Fibroblast of the aortic adventitia (primary cell): Measurements from ENCODE around the gene ZCWPW2. TPM values are rescaled to one million over a fixed set of nuclear protein-coding genes. Genes with fewer than 3 reads are reported as not detected.

Experiments used
- DNase-seq: peaks from one replicate; pipeline ENCODE4 v3.0.0-alpha.2; 2010; ENCODE audit warnings: low read depth
- H3K4me3 ChIP-seq: 2 replicates; pipeline ENCODE4 v1.5.1; 2011; ENCODE audit warnings: low read depth, mild to moderate bottlenecking, control low read depth, low read length, moderate library complexity
- CTCF ChIP-seq: IDR thresholded peaks from 2 replicates; pipeline ENCODE4 v1.5.1; 2011; ENCODE audit warnings: mild to moderate bottlenecking, low read length, control low read depth, inconsistent platforms; ENCODE audit not compliant: insufficient read depth
- total RNA-seq: library from RNA; depleted of rRNA; stranded (reverse); fragments of >200 nt; gene quantifications from 2 replicates; pipeline ENCODE4 v1.2.3, GENCODE V29; 2012; ENCODE audit warnings: low replicate concordance

ZCWPW2 gene
- total RNA-seq, 1 donor: 1.2 TPM

DNA sequence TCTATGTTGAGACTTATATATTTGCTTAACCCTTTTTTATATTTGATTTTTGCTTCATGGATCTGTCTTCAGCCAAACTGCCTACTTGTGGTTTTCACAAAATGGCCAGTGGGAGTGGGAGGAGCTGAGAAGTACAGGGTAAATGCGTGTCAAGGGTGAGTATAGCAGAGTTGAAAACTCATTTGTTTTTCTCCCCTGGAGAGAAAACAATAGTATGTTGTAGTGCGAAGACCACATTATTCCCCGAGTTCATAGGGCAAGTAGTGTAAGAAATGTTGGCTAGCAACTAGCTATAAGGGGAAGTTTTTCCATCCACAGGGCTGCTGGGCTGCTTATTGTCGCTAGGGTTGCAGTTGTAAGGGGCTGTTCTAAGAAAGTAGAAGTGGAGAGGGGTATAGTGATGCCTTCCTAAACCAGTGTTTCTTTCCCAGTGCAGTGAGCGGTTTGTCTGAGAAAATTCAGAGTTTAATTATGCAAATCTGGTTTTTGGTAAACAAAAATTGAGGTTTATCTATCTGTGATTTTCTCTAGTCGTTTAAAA is 153.9 kb downstream of the ZCWPW2 start:
- DNase-seq: no peak
- no peak overlapping the region for H3K4me3 ChIP-seq
- no peak for TF ChIP-seq CTCF

GRCh38 chr3:28504976-28505375 is 156.5 kb downstream of the ZCWPW2 start:
- H3K4me3 ChIP-seq: no peak overlapping the region
- TF ChIP-seq CTCF: no peak
- DNase-seq: no peak

GRCh38 chr3:28521663-28522062 is 173.1 kb downstream of the ZCWPW2 start:
- no peak for DNase-seq
- no peak overlapping the region for H3K4me3 ChIP-seq
- no peak for TF ChIP-seq CTCF

DNA sequence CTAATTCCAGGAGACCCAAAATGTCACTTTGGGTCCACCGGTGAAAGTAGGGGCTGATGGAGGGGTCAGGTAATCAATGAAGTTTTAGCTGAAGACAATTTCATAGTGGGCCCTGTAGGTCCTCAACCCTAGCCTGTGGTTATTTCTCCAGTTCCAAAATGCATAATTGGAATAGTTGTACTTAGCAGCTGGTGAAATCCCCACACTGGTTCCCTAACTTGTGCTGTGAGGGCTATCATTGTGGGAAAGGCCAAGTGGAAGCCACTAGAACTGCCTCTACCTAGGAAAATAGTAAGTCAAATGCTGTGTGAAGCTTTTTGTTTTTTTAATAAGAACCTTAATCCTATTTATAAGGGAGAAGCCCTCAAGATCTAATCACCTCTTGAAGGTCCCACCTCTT is 193.8 kb downstream of the ZCWPW2 start:
- TF ChIP-seq CTCF: no peak
- no peak for DNase-seq
- no peak overlapping the region for H3K4me3 ChIP-seq

GRCh38 chr3:28544236-28544635 is 195.7 kb downstream of the ZCWPW2 start:
- H3K4me3 ChIP-seq: no peak overlapping the region
- no peak for TF ChIP-seq CTCF
- no peak for DNase-seq

DNA sequence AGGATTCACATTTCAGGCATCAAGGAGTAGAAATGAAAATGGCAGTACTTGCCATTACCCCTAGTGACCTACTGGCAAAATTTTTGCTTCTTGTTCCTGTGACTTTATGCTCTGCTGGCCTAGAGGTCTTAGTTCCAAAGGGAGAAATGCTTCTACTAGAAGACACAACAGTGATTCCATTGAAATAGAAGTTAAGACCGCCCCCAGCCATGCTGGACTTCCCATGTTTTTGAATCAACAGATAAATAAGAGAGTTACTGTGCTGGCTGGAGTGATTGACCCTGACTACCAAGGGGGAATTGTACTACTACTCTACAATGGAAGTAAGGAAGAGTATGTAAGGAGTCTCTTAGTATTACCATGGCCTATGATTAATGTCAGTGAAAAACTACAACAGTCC is 196.3 kb downstream of the ZCWPW2 start:
- no peak overlapping the region for H3K4me3 ChIP-seq
- TF ChIP-seq CTCF: no peak
- DNase-seq: no peak

- TF ChIP-seq CTCF: no peak
- no peak overlapping the region for H3K4me3 ChIP-seq
- DNase-seq: no peak
Observed at GRCh38 chr3:28547677-28548076, 199.2 kb downstream of the ZCWPW2 start.
